ENCODE results near the gene NFATC1.

GRCh38 chr18:79510046-79510685 is 114.4 kb downstream of the NFATC1 start:
- no peak for TF ChIP-seq CTCF (IDR thresholded peaks at IDR 0.05)
- TF ChIP-seq POLR2A (IDR thresholded peaks at IDR 0.05) = no peak

All from thyroid gland (tissue), 4 donors.